Left renal pelvis (tissue), 4 donors: ENCODE results near the gene CIP2A. TPM values are rescaled to one million over a fixed set of nuclear protein-coding genes. Genes with fewer than 3 reads are reported as not detected.
A peak's percentile ranks its signal among the peaks of the same experiment; 100 is the strongest.
"Not testable (repeated sequence)": the region's sequence is repeated elsewhere in the genome, so short reads cannot be mapped to it uniquely, and the experiment has no call there.

Source experiments
- DNase-seq, 4 donors: peaks; one replicate each; pipeline ENCODE4 v3.0.0-alpha.2; 2013; ENCODE audit warnings: low read depth in 4 of 4, low spot score in 3 of 4
- polyA plus RNA-seq, 4 donors: library from polyadenylated mRNA; unstranded; fragments of 120-200 nt; gene quantifications; one replicate each; pipeline ENCODE4 v1.2.1, GENCODE V29; 2013; ENCODE audit not compliant: insufficient read length in 4 of 4

The CIP2A gene
- polyA plus RNA-seq, result 10 to 100 TPM; 14.6 to 20.9 (median 18.5) TPM

DNA sequence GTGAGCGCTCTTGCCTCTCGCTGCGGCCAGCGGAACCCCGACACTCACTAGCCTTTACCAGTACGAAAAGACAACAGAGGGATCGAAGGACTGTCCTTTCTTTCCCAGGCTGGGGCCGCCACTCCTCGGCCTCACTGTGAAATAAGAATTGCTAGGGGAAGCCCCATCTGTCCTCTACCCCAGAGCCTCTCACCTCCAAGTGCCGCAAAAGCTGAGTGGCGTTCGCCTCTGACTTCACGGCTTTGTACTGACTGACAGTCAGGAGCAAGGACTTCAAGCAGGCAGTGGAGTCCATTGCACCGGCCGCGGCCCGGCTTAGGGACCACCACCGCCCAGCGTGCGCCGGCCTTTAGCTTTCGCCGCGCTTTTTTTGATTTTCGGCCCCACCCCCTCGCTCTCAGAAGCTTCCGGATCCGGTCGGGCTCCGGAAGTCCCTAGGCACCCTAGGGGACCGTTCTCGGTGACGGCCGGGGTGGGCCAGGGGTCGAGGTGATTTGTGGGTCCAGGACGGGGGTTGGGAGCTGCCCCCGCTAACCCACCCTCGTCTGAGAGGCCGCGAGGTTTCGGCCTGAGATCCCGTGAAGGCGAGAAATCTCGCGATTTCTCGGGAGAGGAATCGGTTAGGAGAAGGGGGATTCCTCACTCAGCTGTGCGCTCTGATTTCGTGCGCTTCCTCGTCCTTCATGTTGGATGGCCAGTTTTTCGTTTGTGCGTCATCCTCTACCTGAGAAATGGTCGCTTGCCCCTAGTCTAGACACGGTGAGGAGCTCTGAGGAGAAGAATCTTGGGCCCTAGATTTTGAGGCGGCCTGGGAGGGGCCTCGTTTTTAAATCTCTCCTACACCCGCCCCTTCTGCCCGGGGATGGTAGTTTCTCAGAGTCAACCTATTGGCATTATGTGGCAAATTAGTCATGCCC, at the start of gene CIP2A, which contains the start of gene DZIP3:
TSS of gene CIP2A (minus strand) at position 358 of the 917 bp plus-strand sequence. CDS start at position 295, 63 bp downstream.
TSS of gene DZIP3 (plus strand) at position 642 of the 917 bp plus-strand sequence. CDS start 15,685 bp downstream, outside the sequence.
- peak; percentile 89 to 92 (median 90) for DNase-seq

DNA sequence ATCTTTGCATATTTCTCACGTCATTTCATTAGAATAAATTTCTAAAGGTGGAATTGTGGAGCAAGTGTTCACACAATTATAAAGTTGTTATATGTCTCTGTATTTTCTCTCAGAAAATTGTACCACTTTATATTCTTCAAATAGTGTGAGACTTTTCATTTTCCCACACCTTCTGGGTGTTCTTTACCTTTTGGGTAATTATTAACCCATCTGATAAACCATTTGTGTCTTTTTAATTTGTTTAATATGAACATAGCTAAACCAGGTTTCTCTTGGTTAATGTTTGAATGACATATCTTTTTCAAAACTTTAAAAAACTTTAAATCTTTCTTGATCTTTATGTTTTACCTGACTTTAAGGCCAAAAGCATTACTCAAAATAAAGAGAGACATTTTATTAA, 40.7 kb upstream of the CIP2A start:
- no peak for DNase-seq

DNA sequence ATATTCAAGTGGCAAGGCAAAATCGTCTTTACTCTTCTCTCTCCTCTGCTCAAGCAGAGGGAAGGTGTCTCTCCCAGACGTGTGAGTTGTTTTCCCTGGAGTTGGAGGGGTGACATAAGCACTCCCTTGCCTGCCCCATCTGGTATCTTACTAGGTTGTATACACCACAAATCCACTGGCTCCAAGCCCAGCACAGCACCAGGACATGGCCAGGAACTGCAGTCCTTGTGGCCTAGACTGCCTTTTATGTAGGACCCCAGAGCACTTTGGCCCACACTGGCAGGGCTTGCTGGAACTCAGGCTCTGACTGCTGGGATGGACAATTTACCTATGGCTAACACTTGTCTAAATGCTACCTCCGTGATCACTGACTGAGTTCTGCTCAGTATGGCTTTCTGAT, 34.3 kb upstream of the CIP2A start:
- DNase-seq, result no peak

DNA sequence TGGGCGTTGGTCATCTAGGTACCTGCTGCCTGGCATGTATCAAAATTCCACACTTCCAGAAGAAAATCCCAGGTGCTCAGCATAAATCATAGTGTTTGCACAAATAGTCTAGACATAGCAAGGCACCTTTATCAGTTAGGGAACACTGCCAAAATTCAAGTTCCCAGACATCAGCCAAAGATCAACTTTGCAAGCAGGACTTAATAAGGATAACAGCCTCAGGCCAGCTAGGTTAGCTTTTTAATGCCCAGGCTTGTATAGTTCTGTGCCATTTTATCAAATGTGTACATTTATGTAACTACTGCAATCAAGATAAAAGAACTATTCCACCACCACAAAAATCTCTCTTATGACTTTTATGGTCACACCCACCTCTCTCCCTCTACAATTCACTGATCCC, 31.0 kb upstream of the CIP2A start:
- DNase-seq, result no peak

DNA sequence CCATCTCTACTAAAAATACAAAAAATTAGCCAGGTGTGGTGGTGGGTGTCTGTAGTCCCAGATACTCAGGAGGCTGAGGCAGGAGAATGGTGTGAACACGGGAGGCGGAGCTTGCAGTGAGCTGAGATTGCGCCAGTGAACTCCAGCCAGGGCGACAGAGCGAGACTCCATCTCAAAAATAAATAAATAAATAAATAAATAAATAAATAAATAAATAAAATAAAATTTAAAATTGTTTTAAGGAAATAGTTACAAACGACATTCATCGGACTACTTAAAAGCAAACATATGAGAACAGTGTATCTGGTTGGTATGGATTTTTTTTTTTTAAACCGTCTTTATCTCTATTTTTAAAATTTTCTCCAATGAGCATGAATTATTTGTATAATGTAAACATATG, 26.9 kb upstream of the CIP2A start:
- not testable (repeated sequence) for DNase-seq

DNA sequence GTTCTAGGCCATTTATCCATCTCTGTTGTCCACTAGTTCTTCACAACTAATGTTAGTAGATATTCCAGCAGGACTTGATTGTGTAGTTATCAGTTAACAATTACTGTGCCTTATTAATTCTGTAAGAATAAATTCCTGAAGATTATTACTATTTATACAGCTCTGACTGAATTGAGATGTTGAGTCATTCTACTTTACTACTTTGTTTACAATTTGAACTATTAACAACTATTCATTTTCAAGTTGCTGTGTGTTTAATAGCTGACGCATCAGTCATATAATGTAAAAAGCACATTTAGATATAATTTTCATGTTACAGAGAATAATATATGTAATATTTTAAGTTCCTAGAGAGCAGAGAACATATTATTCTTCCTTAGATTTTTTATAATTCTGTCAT, 21.4 kb upstream of the CIP2A start:
- no peak for DNase-seq

DNA sequence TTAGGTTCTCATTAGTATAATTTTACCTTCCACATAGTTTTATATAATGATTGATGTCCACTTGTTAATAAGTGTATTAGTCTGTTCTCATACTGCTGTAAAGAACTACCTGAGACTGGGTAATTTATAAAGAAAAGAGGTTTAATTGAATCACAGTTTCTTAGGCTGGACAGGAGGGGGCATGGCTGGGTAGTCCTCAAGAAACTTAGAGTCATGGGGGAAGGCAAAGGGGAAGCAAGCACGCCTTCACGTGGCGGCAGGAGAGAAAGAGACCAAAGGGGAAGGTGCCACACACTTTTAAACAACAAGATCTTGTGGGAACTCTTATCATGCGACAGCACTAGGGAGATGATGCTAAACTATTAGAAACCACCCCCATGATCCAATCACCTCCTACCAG, 19.5 kb upstream of the CIP2A start:
- no peak for DNase-seq

DNA sequence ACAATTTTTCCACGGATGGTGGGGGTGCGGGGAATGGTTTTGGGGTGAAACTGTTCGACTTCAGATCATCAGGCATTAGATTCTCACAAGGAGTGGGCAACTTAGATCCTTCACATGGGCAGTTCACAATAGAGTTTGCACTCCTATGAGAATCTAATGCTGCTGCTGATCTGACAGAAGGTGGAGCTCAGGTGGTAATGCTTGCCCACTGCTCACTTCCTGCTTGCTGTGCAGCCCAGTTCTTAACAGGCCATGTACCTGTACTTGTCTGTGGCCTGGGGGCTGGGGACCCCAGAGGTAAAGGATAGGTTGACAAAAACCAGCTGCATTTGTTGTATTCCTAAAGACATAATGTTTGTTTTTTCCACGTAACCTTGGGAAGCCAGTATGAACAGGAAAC, 16.3 kb upstream of the CIP2A start:
- no peak for DNase-seq

DNA sequence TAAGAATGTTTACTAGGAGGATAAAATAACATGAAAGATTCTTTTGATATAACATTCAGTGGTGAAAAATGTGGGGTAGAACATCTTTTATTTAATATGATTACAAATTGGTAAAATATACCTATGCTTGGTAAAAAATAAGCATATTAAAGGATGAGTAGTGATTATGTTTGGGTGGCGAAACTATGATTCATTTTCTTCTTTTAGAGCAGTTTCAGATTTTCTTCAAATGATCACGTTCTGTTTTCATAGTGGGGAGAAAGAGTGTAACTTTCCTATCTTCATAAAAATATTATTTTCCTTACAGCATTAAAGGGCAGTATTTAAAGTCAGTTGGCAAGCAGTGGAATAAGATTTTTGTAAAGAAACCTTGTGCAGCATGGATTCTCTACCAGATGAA, 15.8 kb upstream of the CIP2A start:
- DNase-seq, result no peak

DNA sequence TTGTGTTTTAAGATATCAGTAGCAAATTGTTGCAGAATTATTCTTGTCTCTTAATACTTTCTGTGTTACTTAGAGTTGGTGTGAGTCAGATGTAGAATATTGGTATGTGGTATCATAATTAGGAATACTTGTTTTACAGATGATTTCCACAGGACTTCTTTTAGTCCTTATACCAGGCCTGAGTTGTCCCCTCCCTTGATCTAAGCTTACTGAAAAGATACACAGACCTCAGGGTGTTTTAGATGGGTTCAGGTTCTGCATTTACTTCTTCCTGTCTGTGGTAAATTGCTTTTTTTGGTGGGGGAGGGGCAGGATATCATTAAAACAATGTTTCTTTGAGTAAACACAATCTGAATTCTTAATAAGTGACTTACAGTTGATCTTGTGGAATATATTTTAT, 14.5 kb upstream of the CIP2A start:
- no peak for DNase-seq

DNA sequence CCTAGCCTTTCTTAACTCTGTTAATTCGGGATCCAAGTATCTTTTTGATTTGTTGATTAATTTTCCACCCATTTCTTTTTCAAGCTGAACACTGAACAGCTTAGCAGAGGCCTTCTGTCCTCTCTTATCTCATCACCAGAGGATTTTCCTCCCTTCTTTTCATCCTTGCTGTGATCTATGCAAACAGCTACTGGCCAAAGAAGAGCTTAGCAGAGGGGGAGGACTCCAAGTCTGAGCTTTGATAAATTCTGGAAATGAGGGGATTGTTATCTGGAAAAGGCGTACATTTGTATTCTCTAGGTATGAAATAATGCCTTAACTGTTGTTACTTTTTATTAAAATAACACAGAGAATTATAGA, 13.7 kb upstream of the CIP2A start:
- no peak for DNase-seq

DNA sequence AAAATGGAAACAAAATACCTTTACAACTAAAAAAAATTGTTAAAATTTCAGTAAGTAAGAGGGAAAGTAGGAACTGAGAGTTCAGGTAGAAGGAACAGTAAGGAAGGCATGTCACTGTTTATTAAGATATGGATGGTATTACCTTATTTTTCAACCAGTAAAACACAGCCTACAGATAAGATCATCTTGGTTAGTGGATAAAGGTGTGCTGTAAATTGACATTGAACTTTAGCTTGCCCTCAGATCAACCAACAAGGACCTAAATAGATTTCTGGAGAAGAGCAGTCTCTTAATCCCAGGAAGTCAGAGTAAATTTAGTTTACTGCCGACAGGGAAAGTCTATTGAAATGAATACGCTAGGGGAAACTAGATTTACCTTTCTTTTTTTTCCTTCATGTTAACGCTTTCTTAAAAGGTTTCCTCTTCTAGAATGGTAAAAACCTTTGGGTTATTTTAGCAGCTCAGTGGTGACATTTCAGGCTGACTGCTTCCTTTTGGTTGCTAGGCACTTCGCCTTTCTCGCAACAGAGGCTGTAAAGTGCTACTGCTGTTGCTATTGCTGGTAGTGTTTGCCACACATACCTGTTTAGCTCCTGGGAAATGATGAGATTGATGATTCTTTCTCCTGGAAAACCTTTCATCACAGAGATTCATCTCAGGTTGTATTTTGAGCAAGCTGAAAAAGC, 13.2 kb upstream of the CIP2A start:
- DNase-seq, result no peak

DNA sequence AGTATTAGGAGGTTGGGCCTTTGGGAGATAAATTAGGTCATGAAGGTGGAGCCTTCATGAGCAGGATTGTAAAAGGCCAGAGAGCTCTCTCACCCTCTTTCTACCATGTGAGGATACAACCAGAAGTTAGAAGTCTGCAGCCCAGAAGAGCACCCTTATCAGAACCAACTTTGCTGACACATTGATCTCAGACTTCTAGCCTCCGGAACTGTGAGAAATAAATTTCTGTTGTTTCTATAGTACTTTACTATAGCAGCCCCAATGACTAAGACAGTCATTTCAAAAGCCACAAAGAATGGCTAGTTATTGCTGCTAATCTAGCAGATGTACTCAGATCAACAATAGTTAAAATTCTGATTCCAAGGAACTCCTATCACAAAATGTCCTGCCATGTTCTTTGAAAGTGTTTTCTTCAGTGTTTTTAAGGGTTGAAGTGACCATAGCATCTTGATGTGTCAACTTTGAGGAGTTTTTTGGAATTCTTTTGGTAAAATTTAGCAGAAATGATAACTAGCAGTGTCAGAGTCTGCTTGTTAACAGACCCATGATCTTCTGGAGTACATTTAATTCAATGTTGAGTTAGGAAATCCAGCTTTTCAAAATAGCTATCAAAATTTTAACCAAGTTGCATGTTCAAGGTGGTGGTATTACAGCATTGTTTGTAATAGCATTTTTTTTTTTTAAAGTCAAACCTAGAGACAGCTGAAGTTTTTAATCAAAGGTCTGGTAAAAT, 10.6 kb upstream of the CIP2A start:
- no peak for DNase-seq

DNA sequence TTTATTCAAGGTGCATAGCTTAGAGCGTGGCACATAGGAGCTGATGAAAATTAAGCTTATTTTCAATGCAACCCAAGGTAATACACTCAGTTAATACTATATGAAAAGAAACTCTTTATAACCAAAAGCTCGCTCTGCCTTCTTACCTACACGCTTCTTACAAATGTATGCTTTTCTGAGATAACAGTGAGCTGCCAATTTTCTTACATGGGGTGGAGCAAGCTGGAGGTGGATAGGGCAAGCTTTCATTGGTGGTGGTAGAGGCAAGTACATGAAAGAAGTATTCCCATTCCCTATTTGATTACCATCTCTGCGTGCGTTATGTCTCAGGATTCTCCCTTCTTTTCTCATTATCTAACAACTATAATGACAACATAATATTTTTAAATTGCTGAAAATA, 9.1 kb upstream of the CIP2A start:
- DNase-seq, result no peak

DNA sequence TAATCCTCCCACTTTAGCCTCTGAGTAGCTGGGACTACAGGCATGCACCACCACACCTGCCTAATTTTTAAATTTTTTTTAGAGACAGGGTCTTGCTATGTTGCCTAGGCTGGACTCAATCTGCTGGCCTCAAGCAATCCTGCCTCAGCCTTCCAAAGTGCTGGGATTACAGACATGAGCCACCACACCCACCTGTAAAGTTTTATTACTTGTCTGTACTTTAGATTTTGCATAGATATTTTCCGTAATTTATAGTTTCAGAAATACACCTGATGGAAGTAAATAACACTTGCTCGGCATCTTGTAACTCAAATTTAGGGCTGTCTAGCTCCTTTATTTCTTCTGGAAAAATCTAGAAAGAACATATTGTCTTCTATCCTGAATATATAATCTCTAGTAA, 6.1 kb upstream of the CIP2A start:
- DNase-seq, result no peak

DNA sequence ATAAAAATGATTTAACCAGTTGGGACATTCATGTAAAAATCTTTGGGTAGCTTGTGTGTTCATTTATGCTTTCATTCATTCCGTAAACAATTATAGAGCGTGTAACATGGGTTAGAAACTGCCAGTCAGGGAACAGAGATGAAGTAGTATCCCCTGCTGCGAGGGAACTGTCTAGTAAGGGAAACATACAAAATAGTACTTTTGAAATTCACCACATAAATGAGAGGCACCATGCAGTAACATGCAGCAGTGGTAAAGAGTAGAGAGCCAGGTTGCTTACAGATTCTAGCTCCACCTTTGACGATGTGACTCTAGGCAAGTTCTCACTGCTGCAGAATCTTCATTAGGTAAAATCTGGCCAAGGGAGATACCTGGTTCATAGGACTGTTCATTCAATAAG, 1.2 kb upstream of the CIP2A start:
- no peak for DNase-seq

DNA sequence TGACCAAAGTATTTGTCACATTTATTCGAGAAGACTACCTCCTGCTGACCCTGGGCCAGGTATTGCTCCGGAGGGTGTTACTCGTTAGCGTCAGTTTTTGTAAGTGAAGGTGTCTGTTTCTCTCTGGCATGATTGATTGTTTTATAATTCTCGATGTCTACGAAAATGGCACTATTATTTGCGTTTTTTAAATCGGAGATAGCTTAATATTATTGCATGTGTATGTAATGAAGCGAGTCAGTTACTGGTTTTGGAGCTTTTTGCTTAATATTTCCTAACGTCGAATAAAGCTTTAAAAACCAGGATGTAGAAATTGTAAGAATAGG, 723 bp upstream of the CIP2A start:
- no peak for DNase-seq

DNA sequence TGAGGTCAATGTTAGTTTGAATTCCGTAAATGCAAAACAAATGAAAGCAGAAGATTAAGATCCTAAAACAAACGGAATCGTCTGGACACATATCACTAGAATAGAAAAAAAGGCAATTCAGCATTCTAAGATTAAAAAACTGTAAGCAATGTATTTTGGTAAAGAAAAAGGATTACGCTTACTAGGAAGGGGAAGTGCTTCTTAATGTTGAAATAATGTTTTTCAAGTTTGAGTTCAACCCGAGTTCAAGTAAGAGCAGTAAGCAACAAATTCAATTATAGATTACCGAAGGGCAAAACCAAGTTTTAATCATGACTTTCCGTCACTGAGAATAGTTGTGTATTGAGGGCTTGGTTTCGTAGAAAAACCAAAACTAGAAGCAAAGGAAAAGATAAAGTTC, 637 bp downstream of the CIP2A start:
- no peak for DNase-seq

DNA sequence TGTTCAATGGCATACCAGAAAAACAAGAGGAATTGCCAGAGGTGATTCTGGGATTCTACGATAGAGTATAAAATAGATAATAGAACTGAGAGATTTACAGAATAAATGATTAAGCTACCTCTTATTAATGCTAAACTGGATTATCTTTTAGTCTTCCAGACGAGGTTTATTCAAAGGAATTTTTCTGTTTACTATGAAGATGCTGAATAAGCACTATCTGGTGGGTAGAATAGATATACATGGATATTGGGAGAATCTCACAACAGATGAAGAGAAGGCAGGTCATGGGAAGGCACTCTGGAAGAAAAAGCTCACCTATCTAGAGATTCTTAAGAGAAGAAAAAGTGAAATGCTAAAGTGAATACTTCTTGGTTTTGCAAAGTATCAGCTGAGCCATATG, 11.2 kb downstream of the CIP2A start:
- DNase-seq, result no peak

DNA sequence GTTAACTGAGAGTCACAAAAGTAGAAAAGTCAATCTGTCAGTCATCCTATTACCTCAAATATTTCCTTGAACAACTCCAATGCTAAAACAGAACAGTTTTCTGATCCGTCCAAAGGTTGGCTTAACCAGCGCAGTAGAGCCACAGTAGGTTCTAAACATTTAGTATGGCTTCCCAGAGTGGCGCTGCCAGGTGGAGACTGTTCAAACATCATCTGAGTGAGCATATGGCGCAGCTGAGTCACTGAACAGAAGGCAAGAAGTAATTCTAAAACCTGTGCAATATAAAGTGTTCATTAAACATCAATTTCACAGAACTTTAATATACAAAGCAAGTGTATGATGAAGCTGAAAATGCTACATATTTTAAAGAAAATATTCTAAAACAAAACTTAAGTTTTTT, 19.9 kb downstream of the CIP2A start:
- DNase-seq, result no peak

DNA sequence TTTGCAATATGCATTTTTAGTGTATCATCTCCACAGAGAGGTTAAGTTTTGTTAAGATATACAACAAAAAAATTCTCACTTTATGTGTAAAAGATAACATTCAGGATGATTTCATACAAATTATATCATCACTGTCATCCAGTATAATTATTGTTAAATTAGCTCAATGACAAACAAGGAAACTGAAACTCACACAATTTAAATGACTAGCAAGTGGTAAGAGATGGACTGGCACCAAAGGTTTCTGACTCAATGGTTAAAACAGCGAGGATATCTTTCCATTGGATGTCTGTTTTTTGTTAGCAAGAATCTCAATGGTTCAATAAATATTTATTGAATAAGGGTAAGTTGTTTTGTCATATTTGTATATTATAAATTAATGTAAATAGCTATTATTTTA, 22.6 kb downstream of the CIP2A start:
- no peak for DNase-seq
